A204.1 (cell line): ENCODE results near the gene CDC42BPG.

Experiments used
- FAIRE-seq: peaks from 2 replicates; lab custom pipeline; 2012; peaks lifted over from hg19 to GRCh38; lab: Jason Lieb, UNC

CDC42BPG gene

GRCh38 chr11:64804346-64805210 lies 39.9 kb downstream of the CDC42BPG start:
- FAIRE-seq = no peak

- no peak for FAIRE-seq
Measured at GRCh38 chr11:64803846-64804345, 40.6 kb downstream of the CDC42BPG start.

- FAIRE-seq = peak; percentile 85
Measured at GRCh38 chr11:64803158-64803845, 41.2 kb downstream of the CDC42BPG start, which contains the start of gene MAP4K2. Gene MAP4K2 (minus strand): TSS chr11:64803214. CDS start chr11:64803149, 65 bp downstream.

GRCh38 chr11:64802370-64803157 lies 41.9 kb downstream of the CDC42BPG start:
- no peak for FAIRE-seq

- FAIRE-seq = no peak
Measured at GRCh38 chr11:64801561-64802369, 42.7 kb downstream of the CDC42BPG start.

- FAIRE-seq = no peak
Measured at GRCh38 chr11:64801158-64801464, 43.3 kb downstream of the CDC42BPG start.

- no peak for FAIRE-seq
Measured at GRCh38 chr11:64800303-64801157, 43.9 kb downstream of the CDC42BPG start.

- FAIRE-seq = no peak
Measured at GRCh38 chr11:64799623-64800302, 44.7 kb downstream of the CDC42BPG start.

- FAIRE-seq = no peak
Measured at GRCh38 chr11:64799256-64799622, 45.2 kb downstream of the CDC42BPG start.

GRCh38 chr11:64796757-64797541 lies 47.5 kb downstream of the CDC42BPG start:
- FAIRE-seq = no peak

- FAIRE-seq = no peak
Measured at GRCh38 chr11:64796047-64796756, 48.3 kb downstream of the CDC42BPG start.

- no peak for FAIRE-seq
Measured at GRCh38 chr11:64794526-64794925, 49.9 kb downstream of the CDC42BPG start.

GRCh38 chr11:64793271-64794160 lies 50.9 kb downstream of the CDC42BPG start:
- no peak for FAIRE-seq

- FAIRE-seq = no peak
Measured at GRCh38 chr11:64792482-64792881, 52.0 kb downstream of the CDC42BPG start.

- no peak for FAIRE-seq
Measured at GRCh38 chr11:64791781-64792291, 52.6 kb downstream of the CDC42BPG start.

- FAIRE-seq = no peak
Measured at GRCh38 chr11:64790205-64791095, 54.0 kb downstream of the CDC42BPG start.
